BE2C (cell line): ENCODE data around the gene PBX1.

Experiments used
- DNase-seq: peaks from one replicate; pipeline ENCODE4 v3.0.0-alpha.2; 2020
- H3K27me3 ChIP-seq: fragments of 250-450 bp; sonication (Bioruptor Pico); 2 replicates; pipeline ENCODE4 v1.5.1; 2020; ENCODE audit warnings: mild to moderate bottlenecking
- H3K36me3 ChIP-seq: fragments of 250-450 bp; sonication (Bioruptor Pico); 2 replicates; pipeline ENCODE4 v1.5.1; 2020; ENCODE audit warnings: mild to moderate bottlenecking
- H3K4me1 ChIP-seq: fragments of 250-450 bp; sonication (Bioruptor Pico); 2 replicates; pipeline ENCODE4 v1.5.1; 2020
- H3K4me3 ChIP-seq: 2 replicates; pipeline ENCODE4 v1.5.1; 2011; ENCODE audit warnings: low read depth, low read length
- H3K9me3 ChIP-seq: fragments of 250-450 bp; sonication (Bioruptor Pico); 2 replicates; pipeline ENCODE4 v1.5.1; 2020
- TF ChIP-seq, protein P1 (sequence below): IDR thresholded peaks from 2 replicates; pipeline ENCODE4 v1.5.1; 2012; ENCODE audit warnings: mild to moderate bottlenecking, low read depth, low read length

Gene PBX1

DNA sequence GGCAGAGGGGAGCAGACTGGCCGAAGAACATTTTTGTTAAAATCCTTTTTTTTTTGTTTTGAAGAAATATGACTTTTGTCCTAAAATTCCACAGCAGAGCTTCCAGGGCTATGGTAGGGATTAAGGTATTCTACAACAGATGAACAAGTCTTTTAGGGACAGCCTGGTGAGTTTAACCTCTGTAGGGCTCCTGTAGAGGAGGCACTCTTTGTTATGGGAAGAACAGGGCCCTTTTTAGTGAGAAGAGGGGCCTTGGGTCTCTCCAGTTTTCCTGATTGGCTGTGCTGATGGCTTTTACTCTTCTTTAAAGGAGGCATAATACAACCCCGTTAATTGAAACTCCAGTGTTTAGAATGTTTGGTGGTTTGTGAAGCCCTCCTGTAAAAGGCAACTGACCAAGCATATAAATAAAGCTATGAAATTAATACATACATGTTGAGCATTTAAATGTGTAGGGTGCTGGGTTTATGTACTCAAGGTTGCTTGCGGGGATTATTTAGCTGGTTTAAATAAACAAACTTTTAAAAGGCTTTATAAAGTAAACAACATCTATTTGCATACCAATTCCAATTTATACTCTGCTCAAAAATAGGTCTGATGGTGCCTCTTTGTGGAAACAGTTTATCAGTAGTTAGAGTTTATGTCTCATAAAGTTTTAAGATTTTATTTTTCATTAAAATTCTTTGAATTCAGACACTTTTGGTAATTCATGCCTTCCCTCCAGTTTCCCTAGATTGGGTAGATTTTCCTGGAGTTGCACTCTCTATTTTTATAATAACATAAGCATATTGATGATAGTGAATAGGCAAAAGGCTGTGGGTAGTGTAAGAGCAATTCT is 46.5 kb downstream of the PBX1 start:
- H3K4me3 ChIP-seq: no peak overlapping the region
- H3K27me3 ChIP-seq: no peaks in the 10 kb centered on the region
- H3K9me3 ChIP-seq: no peaks in the 10 kb centered on the region
- no peaks in the 10 kb centered on the region for H3K4me1 ChIP-seq
- H3K36me3 ChIP-seq: no peaks in the 10 kb centered on the region
- DNase-seq: no peak
- TF ChIP-seq, protein P1, sequence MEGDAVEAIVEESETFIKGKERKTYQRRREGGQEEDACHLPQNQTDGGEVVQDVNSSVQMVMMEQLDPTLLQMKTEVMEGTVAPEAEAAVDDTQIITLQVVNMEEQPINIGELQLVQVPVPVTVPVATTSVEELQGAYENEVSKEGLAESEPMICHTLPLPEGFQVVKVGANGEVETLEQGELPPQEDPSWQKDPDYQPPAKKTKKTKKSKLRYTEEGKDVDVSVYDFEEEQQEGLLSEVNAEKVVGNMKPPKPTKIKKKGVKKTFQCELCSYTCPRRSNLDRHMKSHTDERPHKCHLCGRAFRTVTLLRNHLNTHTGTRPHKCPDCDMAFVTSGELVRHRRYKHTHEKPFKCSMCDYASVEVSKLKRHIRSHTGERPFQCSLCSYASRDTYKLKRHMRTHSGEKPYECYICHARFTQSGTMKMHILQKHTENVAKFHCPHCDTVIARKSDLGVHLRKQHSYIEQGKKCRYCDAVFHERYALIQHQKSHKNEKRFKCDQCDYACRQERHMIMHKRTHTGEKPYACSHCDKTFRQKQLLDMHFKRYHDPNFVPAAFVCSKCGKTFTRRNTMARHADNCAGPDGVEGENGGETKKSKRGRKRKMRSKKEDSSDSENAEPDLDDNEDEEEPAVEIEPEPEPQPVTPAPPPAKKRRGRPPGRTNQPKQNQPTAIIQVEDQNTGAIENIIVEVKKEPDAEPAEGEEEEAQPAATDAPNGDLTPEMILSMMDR: no peak

GRCh38 chr1:164607351-164607750 is 48.4 kb downstream of the PBX1 start:
- Histone ChIP-seq H3K27me3 (no peaks in the 10 kb centered on the region), H3K36me3 (no peaks in the 10 kb centered on the region), H3K4me3 (no peak overlapping the region), H3K4me1 (no peaks in the 10 kb centered on the region), H3K9me3 (no peaks in the 10 kb centered on the region)
- no peak for DNase-seq
- TF ChIP-seq, protein P1: no peak

- Histone ChIP-seq H3K9me3 (no peaks in the 10 kb centered on the region), H3K4me1 (no peaks in the 10 kb centered on the region), H3K4me3 (no peak overlapping the region), H3K36me3 (no peaks in the 10 kb centered on the region), H3K27me3 (no peaks in the 10 kb centered on the region)
- DNase-seq: no peak
- TF ChIP-seq, protein P1: no peak
Observed at GRCh38 chr1:164608651-164609057, 49.7 kb downstream of the PBX1 start.

GRCh38 chr1:164609089-164609488 is 50.1 kb downstream of the PBX1 start:
- Histone ChIP-seq H3K36me3 (no peaks in the 10 kb centered on the region), H3K27me3 (no peaks in the 10 kb centered on the region), H3K4me3 (no peak overlapping the region), H3K4me1 (no peaks in the 10 kb centered on the region), H3K9me3 (no peaks in the 10 kb centered on the region; the same call in 1 of the 2 replicates)
- TF ChIP-seq, protein P1: no peak
- DNase-seq: no peak

DNA sequence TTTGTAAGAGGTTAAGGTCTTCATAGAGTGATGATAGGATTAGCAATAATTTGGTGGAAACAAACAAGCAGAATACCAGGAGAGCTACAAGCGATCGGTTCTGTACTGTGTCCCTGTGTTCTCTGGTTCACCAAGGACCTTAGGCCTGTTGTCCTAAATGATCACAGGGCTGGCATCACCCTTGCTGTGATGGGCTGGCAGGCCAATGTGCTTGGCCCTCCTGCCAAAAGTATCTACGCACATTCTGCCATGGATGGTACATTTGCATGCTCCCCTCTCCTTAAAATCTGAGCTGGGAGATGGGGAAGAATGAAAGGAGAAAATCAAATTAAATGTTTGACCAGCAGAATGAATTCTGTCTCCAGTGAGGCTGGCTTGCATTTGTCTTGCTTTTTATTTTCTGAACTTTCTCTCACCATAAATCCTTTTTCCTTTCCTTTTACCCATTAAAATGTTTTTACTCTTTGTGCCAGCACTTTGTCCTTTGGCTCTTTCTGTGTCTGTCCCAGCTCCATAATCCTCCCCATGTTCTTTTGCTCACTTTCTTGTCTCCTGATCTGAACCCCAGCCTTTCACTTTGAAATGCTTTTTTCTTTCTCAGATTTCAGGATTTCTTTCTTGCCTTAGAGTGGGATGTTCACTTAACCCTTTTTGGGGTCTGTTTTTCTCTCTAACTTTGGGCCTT is 51.7 kb downstream of the PBX1 start:
- H3K36me3 ChIP-seq: no peaks in the 10 kb centered on the region
- H3K27me3 ChIP-seq: no peaks in the 10 kb centered on the region
- no peak for DNase-seq
- no peaks in the 10 kb centered on the region for H3K4me1 ChIP-seq
- H3K9me3 ChIP-seq: no peaks in the 10 kb centered on the region; the same call in 1 of the 2 replicates
- no peak overlapping the region for H3K4me3 ChIP-seq
- TF ChIP-seq, protein P1: no peak
